Measurements from ENCODE around the gene OAF. TPM values are rescaled to one million over a fixed set of nuclear protein-coding genes. Genes with fewer than 3 reads are reported as not detected.

The OAF gene
- total and polyA plus RNA-seq, 9 of the 15 experiments (the other 6 are each of a cell fraction or from before 2014, with no cell fraction given), result 1.1 to 21.6 (median 7.5) TPM

- H2AFZ ChIP-seq (ENCODE audit: low read depth, low read length), result no peak overlapping the region
- 0 out of 2 replicates have a peak, but pooled peaks cover 13% of the 10 kb centered on the region for H4K20me1 ChIP-seq (replicated peaks; ENCODE audit: control insufficient read depth, insufficient read depth, low read length)
- H3K36me3 ChIP-seq (ENCODE audit: control insufficient read depth, insufficient read depth, low read length), result no peaks in the 10 kb centered on the region
- FAIRE-seq (no peak), DNase-seq (ENCODE audit: extremely low read depth in 1 of 4, low spot score in 3 of 4) (no peak), ATAC-seq (peak; percentile 14; the same call in 1 of the 3 replicates)
- POLR2A ChIA-PET, result interaction anchor here (0.5 to 1.1 kb wide), 4 partner anchors 11 to 1022 kb away, joined by 3 to 4 read pairs (median 3); no protein-coding TSS in a partner anchor
- H3K9me1 ChIP-seq (ENCODE audit: control insufficient read depth, insufficient read depth, low read length), result peaks cover 3% of the 10 kb centered on the region
- H3K79me2 ChIP-seq (ENCODE audit: control insufficient read depth, insufficient read depth, low read length), result no peaks in the 10 kb centered on the region
- no peak overlapping the region for H3K9ac ChIP-seq (ENCODE audit: insufficient read depth in 1 of 2, low read depth in 2 of 2, low read length in 2 of 2)
- no peaks in the 10 kb centered on the region for H3K9me3 ChIP-seq (replicated peaks; ENCODE audit: control insufficient read depth, insufficient read depth, low read depth, low read length)
- CTCF ChIA-PET (ENCODE audit: low intra/inter-chr PET ratio), result interaction anchor here (0.7 kb wide), 1 partner anchor 340 kb away, joined by 3 read pairs; no protein-coding TSS in a partner anchor
- intact Hi-C loops (cut with micrococcal nuclease), result no loop called here
- no peak overlapping the region for H3K27ac ChIP-seq (ENCODE audit: extremely low read depth, low read depth, low read length)
- no peaks in the 10 kb centered on the region; a peak in 1 of 5 replicates for H3K27me3 ChIP-seq (ENCODE audit: control insufficient read depth in 2 of 2, insufficient read depth in 2 of 2, low read length in 2 of 2)
- H3K4me3 ChIP-seq, result no peak overlapping the region
- BruUV-seq (replicated peaks), result no TSS peak
- 27% methylated on average over 19 of the region's 22 CpGs for WGBS (ENCODE audit: insufficient coverage, low coverage, missing lambda C conversion rate)
- H3K4me2 ChIP-seq (ENCODE audit: insufficient read depth, low read length), result no peak overlapping the region
- H3K4me1 ChIP-seq (replicated peaks in 1 of 2; ENCODE audit: control insufficient read depth in 2 of 2, insufficient read depth in 2 of 2, low read length in 2 of 2), result peaks cover 0 to 7% of the 10 kb centered on the region in 2 experiments; a peak in 1 of 5 replicates
- in situ Hi-C loops (cut with MboI), result loop anchor here (5.0 kb wide), 1 partner anchor 53 kb away; no protein-coding TSS in a partner anchor
- TF ChIP-seq POU5F1 (IDR thresholded peaks at IDR 0.05; ENCODE audit: borderline replicate concordance, low read depth, low read length, partially characterized antibody) (no peak), ARHGAP35 (IDR thresholded peaks at IDR 0.05; ENCODE audit: partially characterized antibody) (no peak), GTF2B (IDR thresholded peaks at IDR 0.05; ENCODE audit: extremely low read depth, insufficient read length) (no peak), IRF9 (tag; IDR thresholded peaks at IDR 0.05) (no peak), HOXB6 (CRISPR knock-in tag; IDR thresholded peaks at IDR 0.05; ENCODE audit: borderline replicate concordance) (no peak), NFIX (CRISPR knock-in tag; IDR thresholded peaks at IDR 0.05; ENCODE audit: low read depth) (no peak), ZBTB17 (CRISPR knock-in tag; IDR thresholded peaks at IDR 0.05) (no peak), ZNF644 (tag; IDR thresholded peaks at IDR 0.05; ENCODE audit: low read depth) (no peak), SPI1 (IDR thresholded peaks at IDR 0.05; ENCODE audit: borderline replicate concordance, low read depth, low read length) (peak; percentile 93), ZNF639 (CRISPR knock-in tag; conservative IDR thresholded peaks at IDR 0.05 in 1 of 2, IDR thresholded peaks at IDR 0.05 in 1 of 2) (no peak), ZNF253 (CRISPR knock-in tag; conservative IDR thresholded peaks at IDR 0.05) (no peak), ZFP1 (CRISPR knock-in tag; IDR thresholded peaks at IDR 0.05) (no peak), TFAP4 (CRISPR knock-in tag; IDR thresholded peaks at IDR 0.05; ENCODE audit: borderline replicate concordance) (peak; percentile 57; the same call in 1 of the 2 replicates)
- TF ChIP-seq, protein P1, sequence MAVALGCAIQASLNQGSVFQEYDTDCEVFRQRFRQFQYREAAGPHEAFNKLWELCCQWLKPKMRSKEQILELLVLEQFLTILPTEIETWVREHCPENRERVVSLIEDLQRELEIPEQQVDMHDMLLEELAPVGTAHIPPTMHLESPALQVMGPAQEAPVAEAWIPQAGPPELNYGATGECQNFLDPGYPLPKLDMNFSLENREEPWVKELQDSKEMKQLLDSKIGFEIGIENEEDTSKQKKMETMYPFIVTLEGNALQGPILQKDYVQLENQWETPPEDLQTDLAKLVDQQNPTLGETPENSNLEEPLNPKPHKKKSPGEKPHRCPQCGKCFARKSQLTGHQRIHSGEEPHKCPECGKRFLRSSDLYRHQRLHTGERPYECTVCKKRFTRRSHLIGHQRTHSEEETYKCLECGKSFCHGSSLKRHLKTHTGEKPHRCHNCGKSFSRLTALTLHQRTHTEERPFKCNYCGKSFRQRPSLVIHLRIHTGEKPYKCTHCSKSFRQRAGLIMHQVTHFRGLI (CRISPR knock-in tag; IDR thresholded peaks at IDR 0.05), result no peak
These were observed 14.4 kb downstream of the OAF start for GRCh38 chr11:120224972-120225909.

Data from K562 (cell line).